ENCODE measurements around the gene CLEC3B. TPM values are rescaled to one million over a fixed set of nuclear protein-coding genes. Genes with fewer than 3 reads are reported as not detected.

Gene CLEC3B
- total and polyA plus RNA-seq, 10 of the 15 experiments (the other 5 are each of a cell fraction or from before 2014, with no cell fraction given): 0.23 TPM; not detected in 9

- TF ChIP-seq CEBPB (IDR thresholded peaks at IDR 0.05; ENCODE audit: borderline replicate concordance in 1 of 2, low read depth in 2 of 2, low read length in 2 of 2) (no peak), ZNF384 (IDR thresholded peaks at IDR 0.05; ENCODE audit: borderline replicate concordance, low read depth, low read length) (no peak), TARDBP (IDR thresholded peaks at IDR 0.05; ENCODE audit: borderline replicate concordance) (no peak), RAD51 (IDR thresholded peaks at IDR 0.05) (peak; percentile 57; the same call in 1 of the 2 replicates), BHLHE40 (IDR thresholded peaks at IDR 0.05; ENCODE audit: borderline replicate concordance in 1 of 2, low read depth in 2 of 2, low read length in 1 of 2) (peak in 1 of 2 experiments; percentile 38; a peak in 1 of 4 replicates), RAD21 (IDR thresholded peaks at IDR 0.05; ENCODE audit: insufficient read depth, low read depth, low read length) (no peak), IKZF2 (IDR thresholded peaks at IDR 0.05) (no peak), E2F8 (IDR thresholded peaks at IDR 0.05; ENCODE audit: low read depth, partially characterized antibody) (no peak), E2F4 (IDR thresholded peaks at IDR 0.05; ENCODE audit: low read depth, low read length) (no peak)
Measured at GRCh38 chr3:45029216-45029615, 3.1 kb downstream of the CLEC3B start (continued).
